Lung (tissue), 12 donors: ENCODE results near the gene FEM1B. TPM values are rescaled to one million over a fixed set of nuclear protein-coding genes. Genes with fewer than 3 reads are reported as not detected.

Experiments
- ATAC-seq: fragments of 200-7000 bp; cut with Tn5 transposase; one replicate; pipeline ENCODE4 v1.9.1; 2020; ENCODE audit warnings: moderate number of reproducible peaks; ENCODE audit not compliant: insufficient read depth, low FRiP score
- DNase-seq, 3 donors: peaks; one replicate each; pipeline ENCODE4 v3.0.0-alpha.2; 2013 to 2017
- H3K27ac ChIP-seq, 2 donors: one replicate each; pipeline ENCODE4 v1.5.1; 2013; ENCODE audit warnings: mild to moderate bottlenecking in 2 of 2, moderate library complexity in 2 of 2, control low read depth in 1 of 2, inconsistent platforms in 1 of 2, low read depth in 1 of 2, low read length in 1 of 2
- H3K27me3 ChIP-seq, 3 donors: one replicate each; pipeline ENCODE4 v1.5.1; 2013; ENCODE audit warnings: low read length in 2 of 3; ENCODE audit not compliant: control insufficient read depth in 3 of 3, insufficient read depth in 3 of 3
- H3K36me3 ChIP-seq, 4 donors: one replicate each; pipeline ENCODE4 v1.5.1; 2013; ENCODE audit warnings: low read length in 4 of 4, mild to moderate bottlenecking in 1 of 4, moderate library complexity in 1 of 4; ENCODE audit not compliant: control insufficient read depth in 4 of 4, insufficient read depth in 4 of 4
- H3K4me1 ChIP-seq, 5 donors: one replicate each; pipeline ENCODE4 v1.5.1; 2013; ENCODE audit warnings: low read length in 5 of 5, mild to moderate bottlenecking in 2 of 5, moderate library complexity in 1 of 5; ENCODE audit not compliant: control insufficient read depth in 5 of 5, insufficient read depth in 5 of 5
- H3K4me3 ChIP-seq: one replicate; pipeline ENCODE4 v1.5.1; 2013; ENCODE audit warnings: mild to moderate bottlenecking, control low read depth, moderate library complexity
- H3K9ac ChIP-seq, 2 donors: one replicate each; pipeline ENCODE4 v1.5.1; 2013; ENCODE audit warnings: low read length in 2 of 2, control low read depth in 1 of 2; ENCODE audit not compliant: insufficient read depth in 1 of 2
- H3K9me3 ChIP-seq, 4 donors: one replicate each; pipeline ENCODE4 v1.5.1; 2013; ENCODE audit warnings: low read length in 3 of 4, mild to moderate bottlenecking in 1 of 4, moderate library complexity in 1 of 4; ENCODE audit not compliant: control insufficient read depth in 4 of 4, insufficient read depth in 3 of 4
- WGBS, 2 donors: extraction: QIAGEN DNeasy Blood & Tissue Kit; methylation state at CpG; one replicate each; pipeline ENCODE4 v1.1.7; 2013; 5-methylcytosine and 5-hydroxymethylcytosine counted together
- polyA plus RNA-seq, 2 donors: library from polyadenylated mRNA; stranded (reverse); fragments of 200-250 nt; gene quantifications; one replicate each; pipeline ENCODE4 v1.2.1, GENCODE V29; 2013
- total RNA-seq, 2 donors: library from RNA; depleted of rRNA in 1 of 2; stranded (reverse); fragments of >200 nt in 1 of 2; gene quantifications; one replicate each; pipeline ENCODE4 v1.2.1, GENCODE V29; 2014 to 2021
- TF ChIP-seq, protein P1 (sequence below): IDR thresholded peaks from 2 replicates; pipeline ENCODE4 v1.5.1; 2012; ENCODE audit warnings: mild to moderate bottlenecking; ENCODE audit errors: control extremely low read depth, extremely low read depth
- donor health status: control.
- donor health status: control.
- donor health status: Bipolar disorder and iron deficiency.
- donor health status: healthy.
- donor health status: DM: yes; HTN: yes; CAD: no.

FEM1B gene
- total and polyA plus RNA-seq, 4 donors = 8.1 to 57.7 (median 30.5) TPM

DNA sequence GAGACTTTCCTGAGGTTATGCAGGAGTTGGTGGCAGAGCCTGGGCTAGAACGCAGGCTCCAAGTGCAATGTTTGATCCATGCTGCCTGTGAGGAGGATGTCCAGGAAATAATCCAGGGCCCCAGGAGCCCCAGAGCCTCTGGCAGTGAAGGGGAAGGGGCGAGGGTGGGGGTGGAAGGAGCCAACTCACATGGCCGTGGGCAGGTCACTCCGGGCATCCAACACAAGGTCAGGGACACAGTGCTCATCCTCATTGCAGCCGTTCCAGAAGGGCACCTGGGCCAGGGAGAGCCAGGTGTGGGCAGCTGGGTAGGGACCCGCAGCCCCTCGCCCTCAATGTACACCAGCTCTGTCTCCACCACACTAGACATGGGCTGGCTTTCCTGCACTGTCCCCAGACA, 43.7 kb downstream of the FEM1B start:
- no peaks in the 10 kb centered on the region for H3K4me1 ChIP-seq
- TF ChIP-seq, protein P1, sequence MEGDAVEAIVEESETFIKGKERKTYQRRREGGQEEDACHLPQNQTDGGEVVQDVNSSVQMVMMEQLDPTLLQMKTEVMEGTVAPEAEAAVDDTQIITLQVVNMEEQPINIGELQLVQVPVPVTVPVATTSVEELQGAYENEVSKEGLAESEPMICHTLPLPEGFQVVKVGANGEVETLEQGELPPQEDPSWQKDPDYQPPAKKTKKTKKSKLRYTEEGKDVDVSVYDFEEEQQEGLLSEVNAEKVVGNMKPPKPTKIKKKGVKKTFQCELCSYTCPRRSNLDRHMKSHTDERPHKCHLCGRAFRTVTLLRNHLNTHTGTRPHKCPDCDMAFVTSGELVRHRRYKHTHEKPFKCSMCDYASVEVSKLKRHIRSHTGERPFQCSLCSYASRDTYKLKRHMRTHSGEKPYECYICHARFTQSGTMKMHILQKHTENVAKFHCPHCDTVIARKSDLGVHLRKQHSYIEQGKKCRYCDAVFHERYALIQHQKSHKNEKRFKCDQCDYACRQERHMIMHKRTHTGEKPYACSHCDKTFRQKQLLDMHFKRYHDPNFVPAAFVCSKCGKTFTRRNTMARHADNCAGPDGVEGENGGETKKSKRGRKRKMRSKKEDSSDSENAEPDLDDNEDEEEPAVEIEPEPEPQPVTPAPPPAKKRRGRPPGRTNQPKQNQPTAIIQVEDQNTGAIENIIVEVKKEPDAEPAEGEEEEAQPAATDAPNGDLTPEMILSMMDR = no peak
- no peaks in the 10 kb centered on the region for H3K9me3 ChIP-seq
- WGBS, 2 donors = 85 to 89% methylated on average over 7 of the region's 7 CpGs
- no peaks in the 10 kb centered on the region for H3K27me3 ChIP-seq
- ATAC-seq = no peak
- no peak overlapping the region for H3K4me3 ChIP-seq
- no peaks in the 10 kb centered on the region for H3K36me3 ChIP-seq
- H3K27ac ChIP-seq = no peak overlapping the region
- H3K9ac ChIP-seq = no peak overlapping the region
- no peak for DNase-seq

DNA sequence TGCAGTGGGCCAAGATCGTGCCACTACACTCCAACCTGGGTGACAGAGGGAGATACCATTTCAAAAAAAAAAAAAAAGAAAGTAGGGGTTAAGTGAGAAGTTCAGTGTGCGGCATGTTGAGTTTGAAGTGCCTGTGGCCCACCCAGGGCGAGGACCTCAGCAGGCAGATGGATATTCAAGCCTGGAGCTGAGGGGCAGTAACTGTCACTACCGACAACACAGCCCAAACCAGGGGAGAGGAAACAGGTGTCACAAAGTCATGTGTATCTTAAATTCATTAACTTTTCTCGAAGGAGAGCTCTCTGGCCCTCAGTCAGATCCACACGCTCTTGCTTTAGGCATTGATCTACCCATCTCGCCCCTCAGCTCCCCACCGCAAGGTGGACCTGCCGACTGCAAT, 45.3 kb downstream of the FEM1B start:
- no peaks in the 10 kb centered on the region for H3K9me3 ChIP-seq
- ATAC-seq (no peak), DNase-seq (no peak)
- no peaks in the 10 kb centered on the region for H3K4me1 ChIP-seq
- TF ChIP-seq, protein P1 = no peak
- H3K9ac ChIP-seq = no peak overlapping the region
- H3K4me3 ChIP-seq = no peak overlapping the region
- H3K27ac ChIP-seq = no peak overlapping the region
- H3K36me3 ChIP-seq = no peaks in the 10 kb centered on the region
- WGBS, 2 donors = 70 to 75% methylated on average over 8 to 9 of the region's 9 CpGs
- no peaks in the 10 kb centered on the region for H3K27me3 ChIP-seq

DNA sequence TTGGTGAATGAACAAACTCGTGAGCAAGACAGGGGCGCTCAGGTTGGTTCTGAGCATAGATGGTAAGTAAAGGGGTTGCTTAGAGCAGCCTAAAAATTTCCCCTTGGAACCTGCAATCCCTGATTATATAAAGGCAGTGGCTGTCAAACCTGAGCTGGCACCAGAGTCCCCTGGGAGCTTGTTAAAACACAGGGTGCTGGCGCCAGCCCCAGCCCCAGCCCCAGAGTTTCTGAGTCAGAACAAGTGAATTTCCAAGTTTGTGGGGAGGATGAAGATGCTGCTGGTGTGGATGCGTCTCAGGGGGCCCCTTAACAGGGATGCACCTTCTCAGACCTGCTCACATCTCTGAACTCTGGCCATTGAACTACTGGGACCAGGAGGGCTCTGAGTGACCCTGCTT, 48.2 kb downstream of the FEM1B start:
- H3K9me3 ChIP-seq = no peaks in the 10 kb centered on the region
- no peaks in the 10 kb centered on the region for H3K36me3 ChIP-seq
- H3K27ac ChIP-seq = no peak overlapping the region
- no peak overlapping the region for H3K4me3 ChIP-seq
- ATAC-seq = no peak
- TF ChIP-seq, protein P1 = no peak
- peaks cover 0 to 5% (median 0%) of the 10 kb centered on the region in 5 donors for H3K4me1 ChIP-seq
- H3K27me3 ChIP-seq = no peaks in the 10 kb centered on the region
- 91% methylated on average over 4 of the region's 4 CpGs for WGBS, 2 donors
- no peak for DNase-seq
- no peak overlapping the region for H3K9ac ChIP-seq

DNA sequence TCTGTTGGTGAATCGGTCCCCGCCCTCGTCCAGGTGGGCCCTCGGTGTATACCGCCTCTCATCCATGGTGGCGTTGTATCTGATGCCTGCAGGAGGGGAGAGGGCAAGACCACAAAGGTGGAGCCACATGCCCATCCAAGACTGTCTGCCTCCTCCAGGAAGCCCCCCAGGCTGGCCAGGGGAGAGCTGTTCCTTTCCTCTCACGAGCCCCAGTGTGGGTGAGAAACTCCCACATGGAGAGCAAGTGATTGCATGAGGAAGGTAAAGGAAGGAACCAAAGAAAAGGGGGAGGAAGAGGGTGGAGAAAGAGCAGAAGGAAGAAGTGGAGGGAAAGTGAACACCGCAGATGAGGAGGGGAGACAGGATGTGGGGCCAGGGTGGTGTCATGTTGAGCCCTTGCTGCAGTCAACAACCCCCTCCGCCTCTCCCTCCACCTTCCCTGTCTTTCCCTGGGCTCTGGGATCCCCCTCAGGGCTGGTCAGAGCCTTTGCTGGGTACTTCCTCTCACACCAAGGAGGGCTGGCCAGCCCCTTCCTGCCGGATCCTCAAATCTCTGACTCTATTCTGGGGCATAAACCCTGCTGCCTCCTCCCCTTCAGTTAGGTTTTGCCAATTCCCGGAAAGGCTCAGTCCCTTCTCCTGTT, 49.3 kb downstream of the FEM1B start:
- DNase-seq (no peak), ATAC-seq (no peak)
- Histone ChIP-seq H3K9me3 (no peaks in the 10 kb centered on the region), H3K36me3 (no peaks in the 10 kb centered on the region), H3K27ac (no peak overlapping the region), H3K27me3 (no peaks in the 10 kb centered on the region), H3K9ac (no peak overlapping the region), H3K4me3 (no peak overlapping the region), H3K4me1 (peaks cover 0 to 5% (median 0%) of the 10 kb centered on the region in 5 donors)
- TF ChIP-seq, protein P1 = no peak
- WGBS, 2 donors = 64 to 74% methylated on average over 11 of the region's 11 CpGs
